A673 (cell line): Measurements from ENCODE around the gene NEGR1. TPM values are rescaled to one million over a fixed set of nuclear protein-coding genes. Genes with fewer than 3 reads are reported as not detected.
A peak's percentile ranks its signal among the peaks of the same experiment; 100 is the strongest.

Experiments used
- BruUV-seq: library from RNA; stranded (reverse); fragments of 400-500 nt; replicated peaks from 2 replicates; lab custom pipeline; 2021; lab: Mats Ljungman, UMichigan
- CTCF ChIA-PET: fragments of 300-600 bp; sonication (Branson Sonifier 250); formaldehyde crosslinking; loops from one replicate; lab custom pipeline; 2022; ENCODE audit warnings: antibody characterized with exemption; lab: Charles Lee
- POLR2A ChIA-PET: fragments of 300-600 bp; sonication (Branson Sonifier 250); formaldehyde crosslinking; loops from one replicate; lab custom pipeline; 2022; ENCODE audit warnings: antibody characterized with exemption; ENCODE audit not compliant: low non-redundant PET; lab: Charles Lee
- DNase-seq: peaks from one replicate; pipeline ENCODE4 v3.0.0-alpha.2; 2015; ENCODE audit warnings: low spot score
- H3K27ac ChIP-seq: fragments of 200-600 bp; sonication (generic); 2 replicates; pipeline ENCODE4 v1.5.1; 2016; ENCODE audit warnings: mixed run types, low read depth, mild to moderate bottlenecking, mixed read lengths, antibody characterized with exemption, low read length; ENCODE audit not compliant: poor library complexity, severe bottlenecking
- H3K27me3 ChIP-seq: fragments of 200-600 bp; sonication (generic); replicated peaks from 2 replicates; pipeline ENCODE4 v1.6.1; 2017; ENCODE audit warnings: mixed run types, low read depth, mild to moderate bottlenecking, mixed read lengths, antibody characterized with exemption, low read length; ENCODE audit not compliant: insufficient read depth, poor library complexity
- H3K36me3 ChIP-seq: fragments of 200-600 bp; sonication (generic); 2 replicates; pipeline ENCODE4 v1.6.1; 2016; ENCODE audit warnings: mixed run types, mild to moderate bottlenecking, mixed read lengths, antibody characterized with exemption, low read length; ENCODE audit not compliant: insufficient read depth, poor library complexity, severe bottlenecking
- H3K4me1 ChIP-seq: fragments of 200-600 bp; sonication (generic); 2 replicates; pipeline ENCODE4 v1.6.1; 2017; ENCODE audit warnings: mixed run types, mild to moderate bottlenecking, mixed read lengths, antibody characterized with exemption, low read length; ENCODE audit not compliant: insufficient read depth, poor library complexity, severe bottlenecking
- H3K4me3 ChIP-seq: fragments of 200-600 bp; sonication (generic); 2 replicates; pipeline ENCODE4 v1.5.1; 2016; ENCODE audit warnings: low read depth, mixed run types, mild to moderate bottlenecking, mixed read lengths, low read length; ENCODE audit not compliant: poor library complexity, severe bottlenecking
- H3K9me3 ChIP-seq: fragments of 200-600 bp; sonication (generic); 2 replicates; pipeline ENCODE4 v1.6.1; 2016; ENCODE audit warnings: mixed run types, low read depth, mild to moderate bottlenecking, mixed read lengths, antibody characterized with exemption, low read length; ENCODE audit not compliant: poor library complexity, severe bottlenecking
- EZH2 ChIP-seq: fragments of 200-600 bp; sonication (generic); IDR thresholded peaks from 2 replicates; pipeline ENCODE4 v1.6.1; 2017; ENCODE audit warnings: borderline replicate concordance, low read depth, mild to moderate bottlenecking, mixed read lengths, antibody characterized with exemption, low read length; ENCODE audit not compliant: poor library complexity, severe bottlenecking
- intact Hi-C: fragments of 100-400 bp; cut with micrococcal nuclease; formaldehyde crosslinking; loops from one replicate; pipeline ENCODE4 v1.10.0; 2022; ENCODE audit not compliant: unreplicated experiment
- total RNA-seq: library from RNA; stranded (reverse); gene quantifications from 2 replicates; pipeline ENCODE4 v1.2.3, GENCODE V29; 2021
- TF ChIP-seq, protein P1 (sequence below): fragments of 300-800, 200-600 bp; sonication (generic); conservative IDR thresholded peaks from 2 replicates; pipeline ENCODE4 v1.5.1; 2017; ENCODE audit warnings: low read depth, mild to moderate bottlenecking, antibody characterized with exemption, low read length, moderate library complexity, mixed read lengths

NEGR1 gene
- total RNA-seq, 1 experiment from 2014 or later, result 7.6 TPM

DNA sequence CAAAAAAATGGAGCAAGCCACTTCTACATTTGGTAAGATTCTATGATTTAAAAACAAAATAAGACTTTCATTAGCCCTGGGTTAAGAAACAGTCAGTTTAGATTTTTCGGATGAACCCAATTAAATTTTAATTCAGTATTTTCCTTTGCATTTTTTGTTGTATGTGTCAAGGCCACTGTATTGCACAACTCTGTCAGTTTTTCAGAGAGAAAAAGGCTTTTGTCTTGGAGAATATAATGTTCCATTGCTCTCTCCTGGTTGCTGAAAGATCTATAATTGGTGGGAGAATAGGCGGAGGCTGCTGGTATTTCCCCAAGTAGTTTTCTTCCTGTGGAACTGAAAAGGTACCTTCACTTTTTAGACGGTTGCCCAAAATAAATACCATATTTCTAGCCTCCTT, 84.6 kb downstream of the NEGR1 start:
- Histone ChIP-seq H3K4me1 (peaks cover 5% of the 10 kb centered on the region), H3K4me3 (no peak overlapping the region), H3K36me3 (no peaks in the 10 kb centered on the region), H3K9me3 (peaks cover 10% of the 10 kb centered on the region), H3K27ac (no peak overlapping the region), H3K27me3 (no peaks in the 10 kb centered on the region)
- ChIA-PET POLR2A (no interaction called here), CTCF (no interaction called here)
- intact Hi-C loops, result no loop called here
- TF ChIP-seq, protein P1, sequence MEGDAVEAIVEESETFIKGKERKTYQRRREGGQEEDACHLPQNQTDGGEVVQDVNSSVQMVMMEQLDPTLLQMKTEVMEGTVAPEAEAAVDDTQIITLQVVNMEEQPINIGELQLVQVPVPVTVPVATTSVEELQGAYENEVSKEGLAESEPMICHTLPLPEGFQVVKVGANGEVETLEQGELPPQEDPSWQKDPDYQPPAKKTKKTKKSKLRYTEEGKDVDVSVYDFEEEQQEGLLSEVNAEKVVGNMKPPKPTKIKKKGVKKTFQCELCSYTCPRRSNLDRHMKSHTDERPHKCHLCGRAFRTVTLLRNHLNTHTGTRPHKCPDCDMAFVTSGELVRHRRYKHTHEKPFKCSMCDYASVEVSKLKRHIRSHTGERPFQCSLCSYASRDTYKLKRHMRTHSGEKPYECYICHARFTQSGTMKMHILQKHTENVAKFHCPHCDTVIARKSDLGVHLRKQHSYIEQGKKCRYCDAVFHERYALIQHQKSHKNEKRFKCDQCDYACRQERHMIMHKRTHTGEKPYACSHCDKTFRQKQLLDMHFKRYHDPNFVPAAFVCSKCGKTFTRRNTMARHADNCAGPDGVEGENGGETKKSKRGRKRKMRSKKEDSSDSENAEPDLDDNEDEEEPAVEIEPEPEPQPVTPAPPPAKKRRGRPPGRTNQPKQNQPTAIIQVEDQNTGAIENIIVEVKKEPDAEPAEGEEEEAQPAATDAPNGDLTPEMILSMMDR, result no peak
- TF ChIP-seq EZH2, result no peak
- no TSS peak for BruUV-seq
- DNase-seq, result no peak

DNA sequence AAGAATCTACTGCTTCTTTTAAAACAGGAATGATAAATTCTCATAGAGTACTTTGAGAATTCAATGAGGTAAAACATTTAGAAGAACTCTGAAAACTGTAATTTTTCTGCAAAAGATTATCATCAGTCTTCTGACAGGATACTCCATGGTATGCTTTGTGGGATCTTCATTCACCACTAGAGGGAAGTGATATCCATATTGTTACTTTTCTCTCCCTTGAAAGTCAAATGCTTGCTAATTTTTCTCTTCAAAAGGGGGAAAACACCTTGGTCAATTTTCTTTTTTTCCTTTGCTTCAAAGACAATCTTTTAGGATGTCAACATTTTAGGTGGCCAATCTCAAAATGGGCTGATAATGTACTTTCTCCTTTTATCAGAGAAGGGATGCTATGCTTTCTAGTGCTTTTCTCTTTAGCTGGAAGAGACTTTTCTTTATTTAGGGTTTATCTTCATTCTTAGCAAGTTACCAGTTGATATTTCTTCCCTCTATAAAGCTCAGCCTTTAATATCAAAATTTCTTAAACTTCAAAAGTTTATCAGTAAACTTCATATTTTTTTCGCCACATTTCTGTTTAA, 95.5 kb downstream of the NEGR1 start:
- ChIA-PET CTCF (no interaction called here), POLR2A (no interaction called here)
- no peaks in the 10 kb centered on the region for H3K36me3 ChIP-seq
- no peaks in the 10 kb centered on the region for H3K27me3 ChIP-seq
- H3K9me3 ChIP-seq, result no peaks in the 10 kb centered on the region
- peaks cover 41% of the 10 kb centered on the region for H3K4me1 ChIP-seq
- intact Hi-C loops, result loop anchor here (2.0 to 5.0 kb wide), 2 partner anchors 518 to 600 kb away; no protein-coding TSS in a partner anchor
- H3K27ac ChIP-seq, result no peak overlapping the region
- no TSS peak for BruUV-seq
- DNase-seq, result peak; percentile 60
- no peak overlapping the region for H3K4me3 ChIP-seq
- TF ChIP-seq, protein P1, result peak; percentile 78
- TF ChIP-seq EZH2, result no peak

DNA sequence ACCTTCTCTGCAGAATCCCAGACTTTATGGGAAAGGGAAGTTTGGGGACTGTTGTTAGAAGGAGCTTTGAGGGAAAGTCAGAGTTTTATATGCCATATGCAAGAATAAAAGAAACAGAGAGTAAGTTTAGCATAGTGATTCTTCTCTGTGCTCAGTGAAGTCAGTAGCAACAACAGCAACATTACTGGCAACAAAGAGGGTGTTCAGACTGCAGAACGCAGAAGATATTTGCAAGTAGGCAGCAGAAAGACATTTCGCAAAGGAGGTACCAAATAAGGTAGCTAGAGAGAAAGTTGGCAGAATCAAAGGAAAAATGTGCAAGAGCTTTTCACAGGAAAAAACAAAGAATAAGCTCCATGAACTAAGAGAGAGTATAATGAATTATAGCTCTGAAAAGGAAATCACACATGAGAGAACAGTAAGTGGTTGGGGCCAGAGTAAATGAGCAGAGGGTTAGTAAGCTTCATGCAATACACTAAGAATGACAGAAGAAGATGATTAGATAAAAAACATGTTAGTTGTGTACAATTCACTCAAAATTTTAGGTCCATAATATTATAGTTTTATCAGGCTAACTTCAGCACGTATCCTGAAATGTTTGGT, 98.1 kb downstream of the NEGR1 start:
- TF ChIP-seq, protein P1, result no peak
- TF ChIP-seq EZH2, result no peak
- ChIA-PET POLR2A (no interaction called here), CTCF (no interaction called here)
- Histone ChIP-seq H3K4me3 (no peak overlapping the region), H3K36me3 (no peaks in the 10 kb centered on the region), H3K9me3 (peaks cover 3% of the 10 kb centered on the region), H3K4me1 (peaks cover 41% of the 10 kb centered on the region), H3K27ac (peak overlapping the region; percentile 62), H3K27me3 (no peaks in the 10 kb centered on the region)
- intact Hi-C loops, result no loop called here
- no TSS peak for BruUV-seq
- peak; percentile 27 for DNase-seq
